ENCODE results near the gene WDR83. TPM values are rescaled to one million over a fixed set of nuclear protein-coding genes. Genes with fewer than 3 reads are reported as not detected.

The WDR83 gene
- total RNA-seq, 4 donors from 2014 or later = 2.2 to 8.4 (median 3.7) TPM

- DNase-seq (no peak), ATAC-seq (no peak)
- TF ChIP-seq CTCF (IDR thresholded peaks at IDR 0.05 in 4 of 5, conservative IDR thresholded peaks at IDR 0.05 in 1 of 5) (no peak), POLR2A (IDR thresholded peaks at IDR 0.05) (no peak)
- Histone ChIP-seq H3K9me3 (no peaks in the 10 kb centered on the region), H3K36me3 (no peaks in the 10 kb centered on the region), H3K27me3 (no peaks in the 10 kb centered on the region), H3K4me1 (peaks cover 9 to 16% of the 10 kb centered on the region in 2 donors), H3K27ac (no peak overlapping the region), H3K4me3 (no peak overlapping the region)
- in situ Hi-C loops (cut with MboI; ENCODE audit: low sequenced_read_pairs in 4 of 4) (no loop called here), intact Hi-C loops (cut with DNase I; ENCODE audit: low total_unique reads) (no loop called here)
These were observed 28.0 kb downstream of the WDR83 start for GRCh38 chr19:12694641-12695040.

- no peaks in the 10 kb centered on the region for H3K9me3 ChIP-seq
- H3K4me1 ChIP-seq = peaks cover 9 to 16% of the 10 kb centered on the region in 2 donors
- H3K4me3 ChIP-seq = no peak overlapping the region
- H3K27me3 ChIP-seq = no peaks in the 10 kb centered on the region
- no peak overlapping the region for H3K27ac ChIP-seq
- intact Hi-C loops (cut with DNase I; ENCODE audit: low total_unique reads) = no loop called here
- DNase-seq (no peak), ATAC-seq (no peak)
- in situ Hi-C loops (cut with MboI; ENCODE audit: low sequenced_read_pairs in 4 of 4) = no loop called here
- peaks cover 0 to 4% of the 10 kb centered on the region in 2 donors for H3K36me3 ChIP-seq
- no peak for TF ChIP-seq CTCF (IDR thresholded peaks at IDR 0.05 in 4 of 5, conservative IDR thresholded peaks at IDR 0.05 in 1 of 5)
- TF ChIP-seq POLR2A (IDR thresholded peaks at IDR 0.05) = no peak
These were observed 28.5 kb downstream of the WDR83 start for GRCh38 chr19:12695096-12695495.

GRCh38 chr19:12695514-12695913 lies 28.9 kb downstream of the WDR83 start:
- Histone ChIP-seq H3K27me3 (no peaks in the 10 kb centered on the region), H3K9me3 (no peaks in the 10 kb centered on the region), H3K4me3 (peak overlapping the region; percentile 78 to 98 (median 95)), H3K4me1 (peaks cover 9 to 16% of the 10 kb centered on the region in 2 donors), H3K36me3 (peaks cover 0 to 9% of the 10 kb centered on the region in 2 donors), H3K27ac (no peak overlapping the region)
- in situ Hi-C loops (cut with MboI; ENCODE audit: low sequenced_read_pairs in 4 of 4) = no loop called here
- DNase-seq (no peak), ATAC-seq (no peak)
- intact Hi-C loops (cut with DNase I; ENCODE audit: low total_unique reads) = no loop called here
- no peak for TF ChIP-seq POLR2A (IDR thresholded peaks at IDR 0.05)
- no peak for TF ChIP-seq CTCF (IDR thresholded peaks at IDR 0.05 in 4 of 5, conservative IDR thresholded peaks at IDR 0.05 in 1 of 5)

GRCh38 chr19:12695997-12696365 lies 29.4 kb downstream of the WDR83 start:
- in situ Hi-C loops (cut with MboI; ENCODE audit: low sequenced_read_pairs in 4 of 4) (no loop called here), intact Hi-C loops (cut with DNase I; ENCODE audit: low total_unique reads) (no loop called here)
- DNase-seq = no peak
- H3K4me1 ChIP-seq = peaks cover 9 to 16% of the 10 kb centered on the region in 2 donors
- peak in 1 of 2 donors; percentile 19 for ATAC-seq
- H3K36me3 ChIP-seq = peaks cover 0 to 13% of the 10 kb centered on the region in 2 donors
- H3K9me3 ChIP-seq = no peaks in the 10 kb centered on the region
- no peaks in the 10 kb centered on the region for H3K27me3 ChIP-seq
- H3K27ac ChIP-seq = peak overlapping the region; percentile 76 to 92 (median 86)
- peak overlapping the region; percentile 78 to 98 (median 95) for H3K4me3 ChIP-seq
- TF ChIP-seq CTCF (IDR thresholded peaks at IDR 0.05 in 4 of 5, conservative IDR thresholded peaks at IDR 0.05 in 1 of 5) (no peak), POLR2A (IDR thresholded peaks at IDR 0.05) (no peak)

Data from gastrocnemius medialis (tissue), 4 donors.